ENCODE results near the gene POU2AF2. TPM values are rescaled to one million over a fixed set of nuclear protein-coding genes. Genes with fewer than 3 reads are reported as not detected.
"Not testable (repeated sequence)": the region's sequence is repeated elsewhere in the genome, so short reads cannot be mapped to it uniquely, and the experiment has no call there.

POU2AF2 gene
- total RNA-seq: not detected

- DNase-seq: no peak
Observed at GRCh38 chr11:111245425-111245824, at the start of gene POU2AF2. POU2AF2 (plus strand) TSS chr11:111245725; CDS start chr11:111245854, 129 bp downstream.

- no peak for DNase-seq
Observed at GRCh38 chr11:111200010-111200534, 45.5 kb upstream of the POU2AF2 start.

GRCh38 chr11:111204211-111204610 is 41.3 kb upstream of the POU2AF2 start:
- no peak for DNase-seq

- DNase-seq: no peak
Observed at GRCh38 chr11:111205632-111206385, 39.7 kb upstream of the POU2AF2 start.

GRCh38 chr11:111206472-111206871 is 39.1 kb upstream of the POU2AF2 start:
- DNase-seq: no peak

GRCh38 chr11:111207213-111207612 is 38.3 kb upstream of the POU2AF2 start:
- no peak for DNase-seq

GRCh38 chr11:111209543-111210355 is 35.8 kb upstream of the POU2AF2 start:
- no peak for DNase-seq

GRCh38 chr11:111213256-111213655 is 32.3 kb upstream of the POU2AF2 start:
- DNase-seq: no peak

- DNase-seq: no peak
Observed at GRCh38 chr11:111220721-111221120, 24.8 kb upstream of the POU2AF2 start.

- no peak for DNase-seq
Observed at GRCh38 chr11:111221208-111221607, 24.3 kb upstream of the POU2AF2 start.

- DNase-seq: not testable (repeated sequence)
Observed at GRCh38 chr11:111221936-111222335, 23.6 kb upstream of the POU2AF2 start.

- DNase-seq: peak; percentile 15
Observed at GRCh38 chr11:111222821-111223455, 22.6 kb upstream of the POU2AF2 start.

- no peak for DNase-seq
Observed at GRCh38 chr11:111225881-111226280, 19.6 kb upstream of the POU2AF2 start.

GRCh38 chr11:111229604-111230003 is 15.9 kb upstream of the POU2AF2 start:
- DNase-seq: no peak

- DNase-seq: no peak
Observed at GRCh38 chr11:111230122-111230465, 15.4 kb upstream of the POU2AF2 start.

GRCh38 chr11:111231836-111232235 is 13.7 kb upstream of the POU2AF2 start:
- no peak for DNase-seq

GRCh38 chr11:111236383-111236782 is 9.1 kb upstream of the POU2AF2 start:
- no peak for DNase-seq

- no peak for DNase-seq
Observed at GRCh38 chr11:111237926-111238325, 7.6 kb upstream of the POU2AF2 start.

- DNase-seq: no peak
Observed at GRCh38 chr11:111246956-111247355, 1.4 kb downstream of the POU2AF2 start.

GRCh38 chr11:111250936-111251335 is 5.4 kb downstream of the POU2AF2 start:
- no peak for DNase-seq

- DNase-seq: no peak
Observed at GRCh38 chr11:111253131-111253530, 7.6 kb downstream of the POU2AF2 start.

- DNase-seq: no peak
Observed at GRCh38 chr11:111253630-111254029, 8.1 kb downstream of the POU2AF2 start.

- no peak for DNase-seq
Observed at GRCh38 chr11:111258046-111258445, 12.5 kb downstream of the POU2AF2 start.

Data from effector CD4-positive, alpha-beta T cell (primary cell).